ENCODE results near the gene SELENOT.
A peak's percentile ranks its signal among the peaks of the same experiment; 100 is the strongest.
"Not testable (repeated sequence)": the region's sequence is repeated elsewhere in the genome, so short reads cannot be mapped to it uniquely, and the experiment has no call there.

SELENOT gene

GRCh38 chr3:150603153-150603979, at the start of gene SELENOT:
Gene SELENOT (plus strand): TSS chr3:150603321. CDS start chr3:150603363, 42 bp downstream.
- DNase-seq: peak; percentile 91

- no peak for DNase-seq
Measured at GRCh38 chr3:150555859-150556436, 47.2 kb upstream of the SELENOT start.

GRCh38 chr3:150556792-150557191, 46.3 kb upstream of the SELENOT start:
- DNase-seq: no peak

- no peak for DNase-seq
Measured at GRCh38 chr3:150557725-150558124, 45.4 kb upstream of the SELENOT start.

GRCh38 chr3:150564243-150564642, 38.9 kb upstream of the SELENOT start:
- DNase-seq: no peak

- no peak for DNase-seq
Measured at GRCh38 chr3:150567328-150567727, 35.8 kb upstream of the SELENOT start.

- DNase-seq: no peak
Measured at GRCh38 chr3:150577855-150578254, 25.3 kb upstream of the SELENOT start.

GRCh38 chr3:150581174-150581573, 21.9 kb upstream of the SELENOT start:
- DNase-seq: no peak

- DNase-seq: no peak
Measured at GRCh38 chr3:150582620-150583019, 20.5 kb upstream of the SELENOT start.

- DNase-seq: no peak
Measured at GRCh38 chr3:150583028-150583427, 20.1 kb upstream of the SELENOT start.

GRCh38 chr3:150588027-150588830, 14.9 kb upstream of the SELENOT start:
- no peak for DNase-seq

- DNase-seq: no peak
Measured at GRCh38 chr3:150589759-150590158, 13.4 kb upstream of the SELENOT start.

- DNase-seq: no peak
Measured at GRCh38 chr3:150594150-150594549, 9.0 kb upstream of the SELENOT start.

GRCh38 chr3:150597646-150598045, 5.5 kb upstream of the SELENOT start:
- DNase-seq: no peak

GRCh38 chr3:150599611-150600297, 3.4 kb upstream of the SELENOT start:
- DNase-seq: no peak

- not testable (repeated sequence) for DNase-seq
Measured at GRCh38 chr3:150600647-150601530, 2.2 kb upstream of the SELENOT start.

- DNase-seq: no peak
Measured at GRCh38 chr3:150602426-150603152, 532 bp upstream of the SELENOT start.

- no peak for DNase-seq
Measured at GRCh38 chr3:150603980-150604319, 829 bp downstream of the SELENOT start.

GRCh38 chr3:150605998-150606641, 3.0 kb downstream of the SELENOT start:
- no peak for DNase-seq

- no peak for DNase-seq
Measured at GRCh38 chr3:150607267-150608065, 4.3 kb downstream of the SELENOT start.

Data from activated gamma-delta T cell treated with Interleukin-2 at 50 U/mL for 16 hours (primary cell).